ENCODE results near the gene C1orf21.

DNA sequence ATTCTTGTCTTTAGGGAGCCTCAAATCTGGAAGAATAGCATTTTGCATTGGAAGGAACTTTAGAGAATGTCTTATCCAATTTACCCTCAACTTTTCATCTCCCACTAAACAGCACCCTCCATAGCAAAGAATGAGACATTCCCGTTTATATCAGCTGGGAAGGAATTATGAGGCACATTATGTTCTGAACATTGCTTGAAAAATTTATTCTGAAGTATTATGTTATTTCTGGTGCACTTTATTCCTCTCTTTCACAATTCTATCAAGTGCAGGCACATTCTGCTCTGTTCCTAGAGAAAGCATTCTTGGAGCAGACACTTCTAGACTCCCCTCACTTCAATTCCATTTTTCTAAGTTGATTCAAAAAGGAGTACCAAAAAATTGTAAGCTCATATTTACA lies 220.0 kb downstream of the C1orf21 start:
- no peak for TF ChIP-seq POLR2A (IDR thresholded peaks at IDR 0.05)
- TF ChIP-seq, protein P1, sequence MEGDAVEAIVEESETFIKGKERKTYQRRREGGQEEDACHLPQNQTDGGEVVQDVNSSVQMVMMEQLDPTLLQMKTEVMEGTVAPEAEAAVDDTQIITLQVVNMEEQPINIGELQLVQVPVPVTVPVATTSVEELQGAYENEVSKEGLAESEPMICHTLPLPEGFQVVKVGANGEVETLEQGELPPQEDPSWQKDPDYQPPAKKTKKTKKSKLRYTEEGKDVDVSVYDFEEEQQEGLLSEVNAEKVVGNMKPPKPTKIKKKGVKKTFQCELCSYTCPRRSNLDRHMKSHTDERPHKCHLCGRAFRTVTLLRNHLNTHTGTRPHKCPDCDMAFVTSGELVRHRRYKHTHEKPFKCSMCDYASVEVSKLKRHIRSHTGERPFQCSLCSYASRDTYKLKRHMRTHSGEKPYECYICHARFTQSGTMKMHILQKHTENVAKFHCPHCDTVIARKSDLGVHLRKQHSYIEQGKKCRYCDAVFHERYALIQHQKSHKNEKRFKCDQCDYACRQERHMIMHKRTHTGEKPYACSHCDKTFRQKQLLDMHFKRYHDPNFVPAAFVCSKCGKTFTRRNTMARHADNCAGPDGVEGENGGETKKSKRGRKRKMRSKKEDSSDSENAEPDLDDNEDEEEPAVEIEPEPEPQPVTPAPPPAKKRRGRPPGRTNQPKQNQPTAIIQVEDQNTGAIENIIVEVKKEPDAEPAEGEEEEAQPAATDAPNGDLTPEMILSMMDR (IDR thresholded peaks at IDR 0.05) = no peak

Data from Peyer's patch (tissue), 4 donors.